ENCODE data around the gene IRF2BP2.

IRF2BP2 gene

GRCh38 chr1:234584420-234584805 lies 25.6 kb downstream of the IRF2BP2 start:
- Histone ChIP-seq H3F3A (ENCODE audit: insufficient read depth) (no peaks in the 10 kb centered on the region), H3K27me3 (ENCODE audit: low read length) (no peaks in the 10 kb centered on the region), H3K4me3 (ENCODE audit: insufficient read depth, low read length, poor library complexity, severe bottlenecking) (no peak overlapping the region), H3K4me2 (ENCODE audit: low read depth, low read length, poor library complexity, severe bottlenecking) (no peak overlapping the region), H3K9me2 (replicated peaks; ENCODE audit: insufficient read depth, low read length) (no peaks in the 10 kb centered on the region), H3K9me3 (ENCODE audit: insufficient read depth, low read length) (peaks cover 3% of the 10 kb centered on the region; the same call in 1 of the 2 replicates), H2AFZ (ENCODE audit: low read depth, low read length, severe bottlenecking) (no peak overlapping the region), H3K27ac (ENCODE audit: low read depth, low read length) (no peak overlapping the region), H3K79me2 (ENCODE audit: insufficient read depth, low read length) (no peaks in the 10 kb centered on the region), H4K20me1 (ENCODE audit: low read depth, low read length) (no peaks in the 10 kb centered on the region), H3K36me3 (ENCODE audit: low read length) (no peaks in the 10 kb centered on the region), H3K9ac (ENCODE audit: low read length) (no peak overlapping the region)
- TF ChIP-seq EZH2phosphoT487 (conservative IDR thresholded peaks at IDR 0.05; ENCODE audit: low read length) = no peak
- TF ChIP-seq, protein P1, sequence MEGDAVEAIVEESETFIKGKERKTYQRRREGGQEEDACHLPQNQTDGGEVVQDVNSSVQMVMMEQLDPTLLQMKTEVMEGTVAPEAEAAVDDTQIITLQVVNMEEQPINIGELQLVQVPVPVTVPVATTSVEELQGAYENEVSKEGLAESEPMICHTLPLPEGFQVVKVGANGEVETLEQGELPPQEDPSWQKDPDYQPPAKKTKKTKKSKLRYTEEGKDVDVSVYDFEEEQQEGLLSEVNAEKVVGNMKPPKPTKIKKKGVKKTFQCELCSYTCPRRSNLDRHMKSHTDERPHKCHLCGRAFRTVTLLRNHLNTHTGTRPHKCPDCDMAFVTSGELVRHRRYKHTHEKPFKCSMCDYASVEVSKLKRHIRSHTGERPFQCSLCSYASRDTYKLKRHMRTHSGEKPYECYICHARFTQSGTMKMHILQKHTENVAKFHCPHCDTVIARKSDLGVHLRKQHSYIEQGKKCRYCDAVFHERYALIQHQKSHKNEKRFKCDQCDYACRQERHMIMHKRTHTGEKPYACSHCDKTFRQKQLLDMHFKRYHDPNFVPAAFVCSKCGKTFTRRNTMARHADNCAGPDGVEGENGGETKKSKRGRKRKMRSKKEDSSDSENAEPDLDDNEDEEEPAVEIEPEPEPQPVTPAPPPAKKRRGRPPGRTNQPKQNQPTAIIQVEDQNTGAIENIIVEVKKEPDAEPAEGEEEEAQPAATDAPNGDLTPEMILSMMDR (IDR thresholded peaks at IDR 0.05; ENCODE audit: insufficient read depth, low read length, poor library complexity, severe bottlenecking) = no peak

- H3K79me2 ChIP-seq (ENCODE audit: insufficient read depth, low read length) = no peaks in the 10 kb centered on the region
- no peak for TF ChIP-seq EZH2phosphoT487 (conservative IDR thresholded peaks at IDR 0.05; ENCODE audit: low read length)
- TF ChIP-seq, protein P1 (IDR thresholded peaks at IDR 0.05; ENCODE audit: insufficient read depth, low read length, poor library complexity, severe bottlenecking) = no peak
- no peak overlapping the region for H3K9ac ChIP-seq (ENCODE audit: low read length)
- no peak overlapping the region for H3K4me3 ChIP-seq (ENCODE audit: insufficient read depth, low read length, poor library complexity, severe bottlenecking)
- H4K20me1 ChIP-seq (ENCODE audit: low read depth, low read length) = no peaks in the 10 kb centered on the region
- H3K27ac ChIP-seq (ENCODE audit: low read depth, low read length) = no peak overlapping the region
- no peak overlapping the region for H2AFZ ChIP-seq (ENCODE audit: low read depth, low read length, severe bottlenecking)
- no peak overlapping the region for H3K4me2 ChIP-seq (ENCODE audit: low read depth, low read length, poor library complexity, severe bottlenecking)
- H3F3A ChIP-seq (ENCODE audit: insufficient read depth) = no peaks in the 10 kb centered on the region
- no peaks in the 10 kb centered on the region for H3K27me3 ChIP-seq (ENCODE audit: low read length)
- peaks cover 3% of the 10 kb centered on the region; the same call in 1 of the 2 replicates for H3K9me3 ChIP-seq (ENCODE audit: insufficient read depth, low read length)
- no peaks in the 10 kb centered on the region for H3K36me3 ChIP-seq (ENCODE audit: low read length)
- no peaks in the 10 kb centered on the region for H3K9me2 ChIP-seq (replicated peaks; ENCODE audit: insufficient read depth, low read length)
These were observed 26.1 kb downstream of the IRF2BP2 start for GRCh38 chr1:234583755-234584419.

GRCh38 chr1:234582681-234583301 lies 27.2 kb downstream of the IRF2BP2 start:
- no peak for TF ChIP-seq EZH2phosphoT487 (conservative IDR thresholded peaks at IDR 0.05; ENCODE audit: low read length)
- TF ChIP-seq, protein P1 (IDR thresholded peaks at IDR 0.05; ENCODE audit: insufficient read depth, low read length, poor library complexity, severe bottlenecking) = no peak
- Histone ChIP-seq H3K27me3 (ENCODE audit: low read length) (no peaks in the 10 kb centered on the region), H3F3A (ENCODE audit: insufficient read depth) (no peaks in the 10 kb centered on the region), H3K9ac (ENCODE audit: low read length) (no peak overlapping the region), H3K4me3 (ENCODE audit: insufficient read depth, low read length, poor library complexity, severe bottlenecking) (no peak overlapping the region), H3K79me2 (ENCODE audit: insufficient read depth, low read length) (no peaks in the 10 kb centered on the region), H3K9me3 (ENCODE audit: insufficient read depth, low read length) (peaks cover 3% of the 10 kb centered on the region; the same call in 1 of the 2 replicates), H2AFZ (ENCODE audit: low read depth, low read length, severe bottlenecking) (no peak overlapping the region), H4K20me1 (ENCODE audit: low read depth, low read length) (no peaks in the 10 kb centered on the region), H3K9me2 (replicated peaks; ENCODE audit: insufficient read depth, low read length) (no peaks in the 10 kb centered on the region), H3K4me2 (ENCODE audit: low read depth, low read length, poor library complexity, severe bottlenecking) (no peak overlapping the region), H3K27ac (ENCODE audit: low read depth, low read length) (no peak overlapping the region), H3K36me3 (ENCODE audit: low read length) (no peaks in the 10 kb centered on the region)
